Adrenal gland (tissue), 5 donors: ENCODE measurements around the gene DOCK4.

Source experiments
- CTCF ChIP-seq, 6 experiments: fragments of 450-650 bp in 4 of 6; fragments of 200-600 bp in 2 of 6; sonication (generic) in 1 of 6; IDR thresholded peaks; 1 replicate in 5 of 6; 2 replicates in 1 of 6; pipeline versions ENCODE4 v1.5.1 to v1.8.0; 2016 to 2021; ENCODE audit warnings: antibody characterized with exemption in 6 of 6, mild to moderate bottlenecking in 2 of 6, moderate library complexity in 1 of 6
- POLR2A ChIP-seq, 2 donors: fragments of 450-650 bp; IDR thresholded peaks; one replicate each; pipeline ENCODE4 v1.6.1; 2017; ENCODE audit warnings: antibody characterized with exemption in 2 of 2, mild to moderate bottlenecking in 2 of 2, moderate library complexity in 1 of 2
- donor health status: DM: no; HTN: no; CAD: no.

GRCh38 chr7:111730057-111730456, 476.1 kb downstream of the DOCK4 start:
- TF ChIP-seq CTCF (IDR thresholded peaks at IDR 0.05) (no peak), POLR2A (IDR thresholded peaks at IDR 0.05) (no peak)
